Astrocyte (in vitro differentiated cells and primary cell): ENCODE measurements around the gene TIMM9.

Experiments used
- EZH2 ChIP-seq: IDR thresholded peaks from 2 replicates; pipeline ENCODE4 v1.6.1; 2012; ENCODE audit warnings: mild to moderate bottlenecking, low read length, inconsistent platforms; ENCODE audit not compliant: insufficient read depth
- TF ChIP-seq, protein P1 (sequence below): IDR thresholded peaks from 2 replicates; pipeline ENCODE4 v1.5.1; 2011; ENCODE audit warnings: low read depth, mild to moderate bottlenecking, inconsistent platforms, low read length, moderate library complexity; ENCODE audit not compliant: insufficient read depth

- TF ChIP-seq EZH2: no peak
- TF ChIP-seq, protein P1, sequence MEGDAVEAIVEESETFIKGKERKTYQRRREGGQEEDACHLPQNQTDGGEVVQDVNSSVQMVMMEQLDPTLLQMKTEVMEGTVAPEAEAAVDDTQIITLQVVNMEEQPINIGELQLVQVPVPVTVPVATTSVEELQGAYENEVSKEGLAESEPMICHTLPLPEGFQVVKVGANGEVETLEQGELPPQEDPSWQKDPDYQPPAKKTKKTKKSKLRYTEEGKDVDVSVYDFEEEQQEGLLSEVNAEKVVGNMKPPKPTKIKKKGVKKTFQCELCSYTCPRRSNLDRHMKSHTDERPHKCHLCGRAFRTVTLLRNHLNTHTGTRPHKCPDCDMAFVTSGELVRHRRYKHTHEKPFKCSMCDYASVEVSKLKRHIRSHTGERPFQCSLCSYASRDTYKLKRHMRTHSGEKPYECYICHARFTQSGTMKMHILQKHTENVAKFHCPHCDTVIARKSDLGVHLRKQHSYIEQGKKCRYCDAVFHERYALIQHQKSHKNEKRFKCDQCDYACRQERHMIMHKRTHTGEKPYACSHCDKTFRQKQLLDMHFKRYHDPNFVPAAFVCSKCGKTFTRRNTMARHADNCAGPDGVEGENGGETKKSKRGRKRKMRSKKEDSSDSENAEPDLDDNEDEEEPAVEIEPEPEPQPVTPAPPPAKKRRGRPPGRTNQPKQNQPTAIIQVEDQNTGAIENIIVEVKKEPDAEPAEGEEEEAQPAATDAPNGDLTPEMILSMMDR: no peak
These were observed at the start of gene TIMM9, which contains the start of gene KIAA0586 for GRCh38 chr14:58427281-58428117.
